ENCODE results near the gene CYP46A1. TPM values are rescaled to one million over a fixed set of nuclear protein-coding genes. Genes with fewer than 3 reads are reported as not detected.

Gene CYP46A1
- total RNA-seq, 1 experiment from 2014 or later: 0.59 TPM

DNA sequence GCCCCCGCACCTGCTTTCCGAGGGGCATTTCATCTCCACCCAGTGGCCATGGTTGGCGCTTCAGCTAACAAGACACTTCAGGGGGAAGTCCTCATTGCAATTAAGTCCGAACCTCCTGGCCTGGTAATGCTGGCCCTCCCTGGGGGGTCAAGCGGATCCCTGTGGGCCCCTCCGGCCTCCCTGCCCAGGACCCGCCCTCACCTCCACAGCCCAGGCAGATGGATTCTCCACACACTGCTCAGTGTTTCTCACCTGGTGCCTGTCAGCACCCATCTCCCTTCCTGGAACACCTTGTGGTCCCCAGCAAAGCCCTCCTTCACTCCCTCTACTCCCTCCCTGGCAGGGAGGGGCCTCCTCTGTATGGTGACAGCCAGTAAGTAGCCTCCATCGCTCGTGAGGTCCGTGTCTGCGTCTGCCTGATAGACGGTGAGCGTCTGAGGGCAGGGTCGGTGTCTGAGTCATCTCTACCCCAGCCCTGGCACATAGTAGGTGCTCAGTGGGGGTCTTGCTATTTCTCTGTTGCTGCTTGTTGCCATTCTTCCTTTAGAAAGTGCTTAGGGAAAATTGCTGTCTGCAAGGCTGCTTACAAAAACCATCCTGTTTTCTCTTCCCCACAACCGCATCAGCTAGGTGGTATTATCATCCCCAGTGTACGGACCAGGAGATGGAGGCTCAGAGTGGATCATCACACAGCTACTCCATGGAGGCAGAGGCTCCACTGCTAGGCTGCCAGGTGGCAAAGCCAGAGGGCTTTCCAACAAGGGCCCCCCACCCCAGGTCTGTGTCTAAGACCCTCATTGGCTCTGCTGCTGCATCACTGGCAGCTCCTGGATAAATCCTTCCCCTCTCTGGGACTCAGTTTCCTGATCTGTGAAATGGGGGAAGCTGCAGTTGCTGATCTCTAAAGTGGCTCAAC, 69.4 kb downstream of the CYP46A1 start:
- Histone ChIP-seq H3K4me2 (ENCODE audit: insufficient read depth, insufficient read length, low read length) (no peak overlapping the region), H2BK5ac (ENCODE audit: insufficient read length, low read length) (no peak overlapping the region), H3K23me2 (ENCODE audit: insufficient read length, low read depth, low read length, poor library complexity, severe bottlenecking) (no peaks in the 10 kb centered on the region), H2AK5ac (ENCODE audit: insufficient read length, low read length) (no peak overlapping the region), H3K79me2 (ENCODE audit: insufficient read depth, low read length) (no peaks in the 10 kb centered on the region), H2BK20ac (ENCODE audit: low read depth, low read length, poor library complexity, severe bottlenecking) (no peak overlapping the region), H3K18ac (ENCODE audit: insufficient read length, low read depth, low read length) (no peak overlapping the region), H4K5ac (ENCODE audit: insufficient read length, low read depth, low read length) (no peak overlapping the region), H4K91ac (ENCODE audit: insufficient read length, low read depth, low read length) (no peak overlapping the region), H2BK120ac (ENCODE audit: low read depth, low read length, poor library complexity, severe bottlenecking) (no peak overlapping the region), H3K9ac (ENCODE audit: extremely low read depth, insufficient read length, low read length) (no peak overlapping the region), H3K27me3 (ENCODE audit: insufficient read depth, low read length) (no peaks in the 10 kb centered on the region), H3K56ac (ENCODE audit: insufficient read length, low read depth, low read length) (no peak overlapping the region), H3K4ac (ENCODE audit: low read depth, low read length) (no peak overlapping the region), H3T11ph (ENCODE audit: low read length) (no peak overlapping the region), H3K27ac (ENCODE audit: insufficient read length, low read depth, low read length) (no peak overlapping the region), H3K4me1 (ENCODE audit: insufficient read depth, low read length) (peaks cover 2% of the 10 kb centered on the region; the same call in 1 of the 2 replicates), H3K79me1 (ENCODE audit: insufficient read depth, low read depth, low read length, poor library complexity, severe bottlenecking) (no peaks in the 10 kb centered on the region), H4K20me1 (ENCODE audit: control insufficient read depth, insufficient read depth, insufficient read length) (no peaks in the 10 kb centered on the region), H2BK15ac (ENCODE audit: low read depth, low read length) (no peak overlapping the region), H3K23ac (ENCODE audit: insufficient read length, low read depth, low read length) (no peak overlapping the region), H2AFZ (ENCODE audit: low read length) (no peak overlapping the region), H3K9me3 (ENCODE audit: control insufficient read depth, low read depth, low read length) (no peaks in the 10 kb centered on the region), H3K14ac (ENCODE audit: insufficient read depth, low read length) (no peak overlapping the region; the same call in 1 of the 2 replicates), H2BK12ac (ENCODE audit: insufficient read length, low read depth, low read length) (no peak overlapping the region), H4K8ac (replicated peaks; ENCODE audit: insufficient read length, low read depth, low read length) (no peak overlapping the region)
- H3K27me3 Mint-ChIP-seq (ENCODE audit: low read depth): peaks cover 20% of the 10 kb centered on the region
- H3K4me1 Mint-ChIP-seq: peaks cover 19 to 21% of the 10 kb centered on the region in 2 experiments
- H3K36me3 Mint-ChIP-seq (ENCODE audit: insufficient read depth in 1 of 3, low read depth in 3 of 3): no peaks in the 10 kb centered on the region
- WGBS (ENCODE audit: extremely low coverage, insufficient read length, low lambda C conversion rate): no CpG with 5 or more reads among the region's 16 CpGs
- TF ChIP-seq, protein P1, sequence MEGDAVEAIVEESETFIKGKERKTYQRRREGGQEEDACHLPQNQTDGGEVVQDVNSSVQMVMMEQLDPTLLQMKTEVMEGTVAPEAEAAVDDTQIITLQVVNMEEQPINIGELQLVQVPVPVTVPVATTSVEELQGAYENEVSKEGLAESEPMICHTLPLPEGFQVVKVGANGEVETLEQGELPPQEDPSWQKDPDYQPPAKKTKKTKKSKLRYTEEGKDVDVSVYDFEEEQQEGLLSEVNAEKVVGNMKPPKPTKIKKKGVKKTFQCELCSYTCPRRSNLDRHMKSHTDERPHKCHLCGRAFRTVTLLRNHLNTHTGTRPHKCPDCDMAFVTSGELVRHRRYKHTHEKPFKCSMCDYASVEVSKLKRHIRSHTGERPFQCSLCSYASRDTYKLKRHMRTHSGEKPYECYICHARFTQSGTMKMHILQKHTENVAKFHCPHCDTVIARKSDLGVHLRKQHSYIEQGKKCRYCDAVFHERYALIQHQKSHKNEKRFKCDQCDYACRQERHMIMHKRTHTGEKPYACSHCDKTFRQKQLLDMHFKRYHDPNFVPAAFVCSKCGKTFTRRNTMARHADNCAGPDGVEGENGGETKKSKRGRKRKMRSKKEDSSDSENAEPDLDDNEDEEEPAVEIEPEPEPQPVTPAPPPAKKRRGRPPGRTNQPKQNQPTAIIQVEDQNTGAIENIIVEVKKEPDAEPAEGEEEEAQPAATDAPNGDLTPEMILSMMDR (conservative IDR thresholded peaks at IDR 0.05): peak; percentile 38; the same call in 1 of the 3 replicates
- no peak for DNase-seq
- H3K9me3 Mint-ChIP-seq: no peaks in the 10 kb centered on the region
- H3K27ac Mint-ChIP-seq: peak overlapping the region in 2 of 3 experiments; percentile 45 to 47; a peak in 2 of 7 replicates
- H3K4me3 Mint-ChIP-seq: no peak overlapping the region

Measured in H9 (cell line).